GM12801 (cell line): ENCODE data around the gene FBXW8.

Source experiments
- CTCF ChIP-seq: IDR thresholded peaks from one replicate; pipeline ENCODE4 v1.5.1; 2011; ENCODE audit warnings: control low read depth; ENCODE audit not compliant: insufficient read length; ENCODE audit errors: extremely low read depth

FBXW8 gene

DNA sequence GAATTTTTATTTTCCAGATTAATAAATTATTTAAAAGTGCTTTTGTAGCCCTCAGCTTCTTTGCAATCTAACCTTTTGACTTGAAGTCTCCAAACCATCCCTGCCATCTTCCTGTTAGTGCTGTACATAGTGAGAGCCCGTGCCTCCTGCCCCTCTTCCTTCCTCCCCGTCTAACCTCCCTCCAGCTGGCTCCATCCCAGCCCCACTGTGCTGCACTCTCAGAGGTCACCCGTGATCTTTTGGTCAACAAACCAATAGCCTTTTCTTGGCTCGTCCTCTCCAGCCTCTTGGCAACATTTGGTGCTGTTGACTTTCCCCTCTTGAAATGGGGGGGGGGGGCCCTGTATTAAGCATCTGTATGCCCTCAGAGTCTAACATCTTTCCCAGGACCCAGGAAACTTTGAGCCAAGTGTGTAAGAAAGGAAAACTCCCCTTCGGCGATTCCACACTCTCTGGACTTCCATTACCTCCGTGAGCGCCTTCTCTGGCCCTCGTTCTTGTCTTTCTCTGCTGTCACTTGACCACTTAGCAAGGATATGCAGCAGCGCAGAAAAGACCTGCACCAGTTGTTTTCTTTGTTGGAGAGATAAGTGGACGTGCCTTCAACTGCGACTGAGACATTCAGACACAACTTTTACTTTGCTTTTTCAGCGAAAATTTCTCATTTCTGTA lies 44.1 kb downstream of the FBXW8 start:
- no peak for TF ChIP-seq CTCF

DNA sequence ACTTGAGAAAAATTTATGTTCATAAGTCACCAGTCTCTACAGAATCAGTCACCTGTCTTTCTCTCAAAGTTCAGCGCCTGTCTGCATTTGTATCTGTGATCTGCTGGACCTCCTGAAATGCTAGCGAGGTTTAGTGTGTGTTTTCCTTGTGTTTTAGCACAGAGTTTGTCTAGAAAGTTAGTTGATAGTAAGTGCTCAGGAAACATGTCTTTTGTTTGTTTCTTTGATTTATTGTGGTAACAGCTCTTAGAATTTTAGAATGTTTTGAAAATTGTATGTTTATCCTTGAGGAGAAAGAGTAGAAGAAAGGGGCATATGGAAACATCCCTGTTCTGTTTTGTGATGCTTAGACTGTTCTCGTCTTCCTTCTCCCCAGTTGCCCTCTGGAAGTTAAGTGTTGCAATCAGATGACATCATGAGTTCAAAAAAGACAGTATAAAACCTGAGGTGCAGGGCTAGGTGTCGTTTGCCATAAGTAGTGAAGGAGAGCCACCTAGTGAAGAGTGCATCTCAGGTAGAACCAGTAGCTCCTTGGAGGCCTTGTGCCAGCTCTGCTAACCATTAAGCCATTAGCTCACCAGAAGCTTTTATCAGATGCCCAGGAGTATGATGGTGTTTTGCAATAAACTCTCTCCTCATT lies 44.8 kb downstream of the FBXW8 start:
- TF ChIP-seq CTCF: no peak

DNA sequence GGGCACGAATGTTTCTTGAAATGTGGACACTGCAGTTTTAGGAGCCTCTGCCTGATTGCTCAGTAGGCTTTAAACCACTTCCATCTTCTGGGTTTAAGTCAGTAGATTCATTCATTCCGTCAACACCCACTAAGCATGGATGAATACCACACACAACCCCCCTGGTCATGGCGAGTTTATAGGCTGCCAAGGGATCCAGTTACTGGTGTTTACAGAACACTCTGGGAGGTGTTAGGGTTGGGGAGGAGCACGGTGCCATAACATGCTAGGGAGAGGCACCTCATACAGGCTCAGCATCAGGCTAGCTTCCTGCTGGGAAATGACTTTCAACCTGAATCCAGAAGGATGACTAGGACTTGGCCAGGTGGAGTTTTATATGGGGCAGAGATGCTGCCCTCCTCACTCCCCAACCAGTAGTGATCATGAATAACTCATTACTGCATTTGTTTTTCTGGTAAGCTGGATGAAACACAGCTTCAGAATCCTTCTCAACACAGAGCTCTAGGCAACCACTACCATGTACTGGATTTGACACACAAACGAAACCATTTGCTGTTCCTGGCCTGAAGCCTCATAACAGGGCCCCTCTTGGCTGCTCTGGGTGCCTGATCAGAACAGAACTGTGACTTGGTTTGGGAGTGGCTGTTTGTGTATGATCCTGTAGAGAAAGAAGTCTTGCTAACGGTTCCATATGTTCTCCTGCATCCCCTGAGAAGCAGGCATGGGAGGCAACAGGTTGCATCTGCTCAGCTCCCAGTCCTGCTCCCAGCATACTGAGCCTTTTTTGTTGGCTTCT lies 47.9 kb downstream of the FBXW8 start:
- no peak for TF ChIP-seq CTCF

GRCh38 chr12:116959198-116959460 lies 48.4 kb downstream of the FBXW8 start:
- no peak for TF ChIP-seq CTCF

DNA sequence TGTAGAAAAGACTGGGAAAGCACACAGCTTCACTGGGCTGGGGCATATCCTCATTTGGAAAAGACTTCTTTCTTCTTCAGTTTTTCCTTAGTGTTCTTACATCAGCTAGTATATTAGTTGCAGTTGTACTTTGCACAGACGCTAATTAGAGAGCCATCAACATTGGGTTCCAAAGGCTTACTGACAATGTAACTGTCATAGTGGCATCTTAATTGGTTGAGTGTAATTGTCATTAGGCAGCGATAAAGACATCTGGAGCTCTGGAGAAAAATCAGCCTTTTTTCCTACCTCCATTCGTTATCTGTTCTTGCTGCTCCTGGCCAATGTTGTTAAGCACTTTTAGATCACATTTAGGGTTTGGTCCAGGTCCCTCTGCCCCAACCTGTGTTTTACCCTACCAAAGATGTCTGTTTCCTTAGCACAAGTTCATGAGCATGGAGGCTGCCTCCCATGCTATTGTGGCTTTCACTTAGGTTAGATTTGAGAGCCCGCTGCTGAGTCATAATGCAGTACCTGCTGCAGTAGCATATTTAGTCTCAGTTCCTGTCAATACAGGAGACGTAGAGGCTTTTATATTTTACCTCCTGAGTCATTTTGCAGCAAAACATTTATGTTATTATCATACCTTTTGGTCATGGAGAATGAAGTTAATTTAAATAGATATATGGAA lies 49.2 kb downstream of the FBXW8 start:
- no peak for TF ChIP-seq CTCF

DNA sequence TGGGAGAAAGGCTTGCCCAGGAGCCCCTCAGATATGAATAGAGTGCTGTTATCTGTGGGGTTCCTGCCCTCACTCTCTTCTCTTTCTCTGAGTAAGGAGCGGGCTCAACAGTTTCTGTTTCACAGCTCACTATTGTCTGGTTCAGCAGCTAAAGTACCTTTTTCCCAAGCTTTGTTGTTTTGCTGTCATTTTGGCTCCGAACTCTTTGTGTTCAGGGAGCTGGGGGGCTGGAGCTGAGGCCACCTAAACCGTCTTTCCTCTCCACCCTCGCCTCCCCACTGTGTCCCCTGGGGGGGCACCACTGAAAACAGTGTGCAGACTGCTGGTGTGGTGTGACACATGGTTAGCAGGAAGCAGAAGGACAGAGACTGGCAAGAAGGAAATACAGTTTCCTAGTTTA lies 51.4 kb downstream of the FBXW8 start:
- TF ChIP-seq CTCF: no peak

DNA sequence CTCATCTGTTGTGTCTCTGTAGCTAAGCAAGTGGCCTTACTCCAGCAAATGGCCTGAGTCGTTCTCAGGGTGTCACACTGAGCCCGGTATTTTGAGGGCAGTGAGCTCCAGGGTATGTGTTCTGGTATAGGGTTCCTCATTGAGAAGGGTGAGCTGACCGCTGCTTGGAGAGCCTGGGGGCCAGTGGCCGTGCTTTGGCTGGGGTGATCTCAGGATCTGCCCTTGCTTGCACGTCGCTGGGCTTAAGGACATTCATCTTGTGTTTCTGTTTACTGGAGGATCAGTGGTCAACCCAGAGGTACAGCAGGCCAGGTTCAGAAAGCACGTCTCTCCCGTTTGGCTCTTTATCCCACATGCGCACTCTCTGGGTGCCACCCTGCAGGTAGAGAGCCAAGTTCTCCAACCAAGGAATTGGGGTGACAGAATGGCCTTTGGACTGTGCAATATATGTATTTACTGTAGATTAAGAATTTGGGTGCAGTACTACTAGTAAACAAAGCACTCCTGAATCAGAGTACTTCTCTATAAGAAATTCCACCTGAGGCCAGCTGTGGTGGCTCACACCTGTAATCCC lies 52.1 kb downstream of the FBXW8 start:
- no peak for TF ChIP-seq CTCF
